GM12878 (cell line): ENCODE data around the gene ZBED5. TPM values are rescaled to one million over a fixed set of nuclear protein-coding genes. Genes with fewer than 3 reads are reported as not detected.

Experiments used
- ASH2L ChIP-seq: fragments of 300-600, 200-600 bp; sonication (generic); IDR thresholded peaks from 2 replicates; pipeline ENCODE4 v1.6.1; 2017; ENCODE audit warnings: low read depth, mild to moderate bottlenecking, borderline replicate concordance
- ATF7 ChIP-seq: fragments of 450-650 bp; IDR thresholded peaks from 2 replicates; pipeline ENCODE4 v1.6.1; 2016; ENCODE audit warnings: low read depth, mild to moderate bottlenecking
- BRCA1 ChIP-seq: IDR thresholded peaks from 2 replicates; pipeline ENCODE4 v1.6.1; 2011; ENCODE audit warnings: low read depth, low read length, improper control_type of control experiment
- EP300 ChIP-seq, 2 experiments: fragments of 150-350 bp in 1 of 2; IDR thresholded peaks; 2 replicates each; pipeline ENCODE4 v1.6.1; 2011 to 2012; ENCODE audit warnings: low read depth in 2 of 2, low read length in 2 of 2, borderline replicate concordance in 1 of 2, improper control_type of control experiment in 1 of 2, inconsistent platforms in 1 of 2; ENCODE audit not compliant: control insufficient read depth in 1 of 2
- FOXM1 ChIP-seq: IDR thresholded peaks from 2 replicates; pipeline ENCODE4 v1.6.1; 2012; ENCODE audit warnings: low read depth, mild to moderate bottlenecking, inconsistent platforms, low read length, moderate library complexity
- MAX ChIP-seq: IDR thresholded peaks from 2 replicates; pipeline ENCODE4 v1.6.1; 2012; ENCODE audit warnings: low read depth, low read length, improper control_type of control experiment
- MTA2 ChIP-seq: fragments of 450-650 bp; IDR thresholded peaks from 2 replicates; pipeline ENCODE4 v1.6.1; 2016; ENCODE audit warnings: low read depth, mild to moderate bottlenecking, moderate library complexity
- MTA3 ChIP-seq: IDR thresholded peaks from 2 replicates; pipeline ENCODE4 v1.6.1; 2012; ENCODE audit warnings: low read length, inconsistent platforms, borderline replicate concordance
- NR2C2 ChIP-seq: IDR thresholded peaks from 2 replicates; pipeline ENCODE4 v1.6.1; 2011; ENCODE audit warnings: borderline replicate concordance, low read depth; ENCODE audit not compliant: control insufficient read depth, insufficient read length
- PKNOX1 ChIP-seq: fragments of 450-650 bp; IDR thresholded peaks from 2 replicates; pipeline ENCODE4 v1.6.1; 2016; ENCODE audit warnings: mild to moderate bottlenecking
- RELB ChIP-seq: fragments of 450-650 bp; IDR thresholded peaks from 2 replicates; pipeline ENCODE4 v1.6.1; 2017; ENCODE audit warnings: low read depth, mild to moderate bottlenecking, moderate library complexity
- RUNX3 ChIP-seq: IDR thresholded peaks from 2 replicates; pipeline ENCODE4 v1.6.1; 2012; ENCODE audit warnings: low read length, inconsistent platforms
- SMAD1 ChIP-seq: fragments of 450-650 bp; IDR thresholded peaks from 2 replicates; pipeline ENCODE4 v1.6.1; 2018; ENCODE audit warnings: mild to moderate bottlenecking, low read depth; ENCODE audit not compliant: partially characterized antibody
- SPI1 ChIP-seq: IDR thresholded peaks from 2 replicates; pipeline ENCODE4 v1.6.1; 2011; ENCODE audit warnings: low read depth, mild to moderate bottlenecking, low read length, moderate library complexity, borderline replicate concordance; ENCODE audit not compliant: insufficient read depth
- SREBF1 ChIP-seq: IDR thresholded peaks from 2 replicates; pipeline ENCODE4 v1.6.1; 2012; ENCODE audit warnings: mild to moderate bottlenecking, low read length
- SREBF2 ChIP-seq: IDR thresholded peaks from 2 replicates; pipeline ENCODE4 v1.6.1; 2012; ENCODE audit warnings: mild to moderate bottlenecking, low read length
- TAF1 ChIP-seq: IDR thresholded peaks from 2 replicates; pipeline ENCODE4 v1.6.1; 2011; ENCODE audit warnings: mild to moderate bottlenecking, low read depth, low read length, borderline replicate concordance
- TCF7 ChIP-seq: IDR thresholded peaks from 2 replicates; pipeline ENCODE4 v1.6.1; 2014; ENCODE audit warnings: antibody characterized with exemption, borderline replicate concordance
- WRNIP1 ChIP-seq: IDR thresholded peaks from 2 replicates; pipeline ENCODE4 v1.6.1; 2011; ENCODE audit warnings: low read depth, low read length, improper control_type of control experiment, borderline replicate concordance
- YY1 ChIP-seq: IDR thresholded peaks from 2 replicates; pipeline ENCODE4 v1.6.1; 2011; ENCODE audit warnings: low read depth, mild to moderate bottlenecking, low read length
- ZNF207 ChIP-seq: fragments of 450-650 bp; IDR thresholded peaks from 2 replicates; pipeline ENCODE4 v1.6.1; 2014; ENCODE audit warnings: antibody characterized with exemption, mild to moderate bottlenecking, borderline replicate concordance
- ZNF384 ChIP-seq: IDR thresholded peaks from 2 replicates; pipeline ENCODE4 v1.6.1; 2012; ENCODE audit warnings: low read depth, mild to moderate bottlenecking, low read length, improper control_type of control experiment, borderline replicate concordance
- polyA plus RNA-seq, 11 experiments: library from polyadenylated mRNA; depleted of rRNA in 4 of 11; unstranded in 6 of 11; stranded (reverse) in 5 of 11; fragments of >200 nt; fragmentation: Nextera tagmentation in 4 of 11; fragmentation: Illumina TruSeq in 1 of 11; extraction: Ambion mirVana in 4 of 11; extraction: Trizol in 1 of 11; gene quantifications; 1 replicate in 1 of 11; 2 replicates in 10 of 11; pipeline versions ENCODE4 v1.2.1 to v1.2.3, GENCODE V29; 2011 to 2016; ENCODE audit warnings: inconsistent platforms in 2 of 11, missing spikeins in 2 of 11, low read depth in 1 of 11
- total RNA-seq, 4 experiments: library from RNA; depleted of rRNA in 3 of 4; stranded (reverse); fragments of >200 nt in 3 of 4; fragmentation: Illumina TruSeq in 1 of 4; extraction: Trizol in 1 of 4; gene quantifications; 2 replicates each; pipeline versions ENCODE4 v1.2.1 to v1.2.3, GENCODE V29; 2013 to 2021
- TF ChIP-seq, protein P1 (sequence below): IDR thresholded peaks from 2 replicates; pipeline ENCODE4 v1.6.1; 2012; ENCODE audit warnings: low read length, inconsistent platforms
- TF ChIP-seq, protein P2 (sequence below): fragments of 450-650 bp; IDR thresholded peaks from 2 replicates; pipeline ENCODE4 v1.6.1; 2017; ENCODE audit warnings: mild to moderate bottlenecking, low read depth, inconsistent platforms; ENCODE audit not compliant: poor library complexity, severe bottlenecking

Gene ZBED5
- total and polyA plus RNA-seq, 10 of the 15 experiments (the other 5 are each of a cell fraction or from before 2014, with no cell fraction given), result 27.3 to 86.8 (median 37.6) TPM

GRCh38 chr11:10857709-10858438 is at the start of gene ZBED5 (continued):
- no peak for TF ChIP-seq NR2C2
- 0 out of 2 replicates have a peak, but pooled peaks have one; percentile 9 for TF ChIP-seq BRCA1
- TF ChIP-seq PKNOX1, result peak; percentile 99
- peak; percentile 100 for TF ChIP-seq RELB
- TF ChIP-seq MAX, result peak; percentile 15; the same call in 1 of the 2 replicates
- peak; percentile 100 for TF ChIP-seq YY1
- no peak; the same call in 1 of the 2 replicates for TF ChIP-seq SREBF2
- TF ChIP-seq EP300 (IDR thresholded peaks at IDR 0.05; ENCODE audit: borderline replicate concordance in 1 of 2, control insufficient read depth in 1 of 2, low read depth in 2 of 2, low read length in 2 of 2), result peak in 1 of 2 experiments; percentile 53; a peak in 3 of 4 replicates
- 0 out of 2 replicates have a peak, but pooled peaks have one; percentile 23 for TF ChIP-seq MTA2
- TF ChIP-seq TAF1, result peak; percentile 68; the same call in 1 of the 2 replicates
- no peak for TF ChIP-seq FOXM1
- peak; percentile 91 for TF ChIP-seq ZNF207
- TF ChIP-seq SMAD1, result peak; percentile 25
- no peak for TF ChIP-seq ATF7
- TF ChIP-seq ZNF384, result no peak
- TF ChIP-seq SREBF1, result no peak
- TF ChIP-seq, protein P1, sequence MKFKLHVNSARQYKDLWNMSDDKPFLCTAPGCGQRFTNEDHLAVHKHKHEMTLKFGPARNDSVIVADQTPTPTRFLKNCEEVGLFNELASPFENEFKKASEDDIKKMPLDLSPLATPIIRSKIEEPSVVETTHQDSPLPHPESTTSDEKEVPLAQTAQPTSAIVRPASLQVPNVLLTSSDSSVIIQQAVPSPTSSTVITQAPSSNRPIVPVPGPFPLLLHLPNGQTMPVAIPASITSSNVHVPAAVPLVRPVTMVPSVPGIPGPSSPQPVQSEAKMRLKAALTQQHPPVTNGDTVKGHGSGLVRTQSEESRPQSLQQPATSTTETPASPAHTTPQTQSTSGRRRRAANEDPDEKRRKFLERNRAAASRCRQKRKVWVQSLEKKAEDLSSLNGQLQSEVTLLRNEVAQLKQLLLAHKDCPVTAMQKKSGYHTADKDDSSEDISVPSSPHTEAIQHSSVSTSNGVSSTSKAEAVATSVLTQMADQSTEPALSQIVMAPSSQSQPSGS, result no peak
- TF ChIP-seq SPI1, result no peak
- peak; percentile 76; the same call in 1 of the 2 replicates for TF ChIP-seq ASH2L
- TF ChIP-seq, protein P2, sequence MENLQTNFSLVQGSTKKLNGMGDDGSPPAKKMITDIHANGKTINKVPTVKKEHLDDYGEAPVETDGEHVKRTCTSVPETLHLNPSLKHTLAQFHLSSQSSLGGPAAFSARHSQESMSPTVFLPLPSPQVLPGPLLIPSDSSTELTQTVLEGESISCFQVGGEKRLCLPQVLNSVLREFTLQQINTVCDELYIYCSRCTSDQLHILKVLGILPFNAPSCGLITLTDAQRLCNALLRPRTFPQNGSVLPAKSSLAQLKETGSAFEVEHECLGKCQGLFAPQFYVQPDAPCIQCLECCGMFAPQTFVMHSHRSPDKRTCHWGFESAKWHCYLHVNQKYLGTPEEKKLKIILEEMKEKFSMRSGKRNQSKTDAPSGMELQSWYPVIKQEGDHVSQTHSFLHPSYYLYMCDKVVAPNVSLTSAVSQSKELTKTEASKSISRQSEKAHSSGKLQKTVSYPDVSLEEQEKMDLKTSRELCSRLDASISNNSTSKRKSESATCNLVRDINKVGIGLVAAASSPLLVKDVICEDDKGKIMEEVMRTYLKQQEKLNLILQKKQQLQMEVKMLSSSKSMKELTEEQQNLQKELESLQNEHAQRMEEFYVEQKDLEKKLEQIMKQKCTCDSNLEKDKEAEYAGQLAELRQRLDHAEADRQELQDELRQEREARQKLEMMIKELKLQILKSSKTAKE, result peak; percentile 62
- peak; percentile 82 for TF ChIP-seq RUNX3
- no peak for TF ChIP-seq WRNIP1
- TF ChIP-seq TCF7, result no peak
- TF ChIP-seq MTA3, result no peak
